HepG2 (cell line): ENCODE results near the gene TPM1. TPM values are rescaled to one million over a fixed set of nuclear protein-coding genes. Genes with fewer than 3 reads are reported as not detected.
A peak's percentile ranks its signal among the peaks of the same experiment; 100 is the strongest.

Experiments
- ARID2 ChIP-seq: sonication (generic); formaldehyde crosslinking; IDR thresholded peaks from 2 replicates; pipeline ENCODE4 v1.8.1; 2022; ENCODE audit warnings: mild to moderate bottlenecking, missing genetic modification reagents, borderline replicate concordance
- DNMT1 ChIP-seq: sonication (generic); formaldehyde crosslinking; IDR thresholded peaks from 2 replicates; pipeline ENCODE4 v1.5.1; 2020; ENCODE audit warnings: mild to moderate bottlenecking, missing genetic modification reagents
- EEA1 ChIP-seq: sonication (generic); formaldehyde crosslinking; IDR thresholded peaks from 2 replicates; pipeline ENCODE4 v1.5.1; 2020; ENCODE audit warnings: mild to moderate bottlenecking, missing genetic modification reagents, borderline replicate concordance
- KDM4B ChIP-seq: sonication (generic); formaldehyde crosslinking; IDR thresholded peaks from 2 replicates; pipeline ENCODE4 v1.4.0; 2020; ENCODE audit warnings: missing genetic modification reagents
- MBD4 ChIP-seq: IDR thresholded peaks from 2 replicates; pipeline ENCODE4 v1.6.1; 2012; ENCODE audit warnings: low read length, inconsistent platforms, borderline replicate concordance
- NCOA5 ChIP-seq: sonication (generic); formaldehyde crosslinking; IDR thresholded peaks from 2 replicates; pipeline ENCODE4 v1.4.0; 2020; ENCODE audit warnings: missing genetic modification reagents
- NFE2 ChIP-seq: sonication (generic); formaldehyde crosslinking; IDR thresholded peaks from 2 replicates; pipeline ENCODE4 v1.4.0; 2020; ENCODE audit warnings: missing genetic modification reagents
- RBM39 ChIP-seq: fragments of 200-400 bp; formaldehyde crosslinking; IDR thresholded peaks from one replicate; pipeline ENCODE4 v1.6.1; 2018; ENCODE audit warnings: antibody characterized with exemption, mild to moderate bottlenecking, low read depth, low read length; ENCODE audit not compliant: poor library complexity, severe bottlenecking
- SIN3B ChIP-seq: fragments of 150-350 bp; IDR thresholded peaks from 2 replicates; pipeline ENCODE4 v1.6.1; 2014; ENCODE audit warnings: low read length
- SRSF1 ChIP-seq: fragments of 200-400 bp; formaldehyde crosslinking; optimal IDR thresholded peaks from 2 replicates; pipeline ENCODE3; 2017; ENCODE audit warnings: mild to moderate bottlenecking, low read depth, low read length, moderate library complexity
- TAF1 ChIP-seq: sonication (generic); formaldehyde crosslinking; IDR thresholded peaks from 2 replicates; pipeline ENCODE4 v1.4.0; 2020; ENCODE audit warnings: missing genetic modification reagents
- TBL1XR1 ChIP-seq: fragments of 150-350 bp; IDR thresholded peaks from 2 replicates; pipeline ENCODE4 v1.6.1; 2014; ENCODE audit warnings: borderline replicate concordance, low read length; ENCODE audit not compliant: partially characterized antibody
- TIGD3 ChIP-seq: sonication (generic); formaldehyde crosslinking; IDR thresholded peaks from 2 replicates; pipeline ENCODE4 v1.5.1; 2020; ENCODE audit warnings: mild to moderate bottlenecking, missing genetic modification reagents, borderline replicate concordance
- ZBTB20 ChIP-seq: sonication (generic); formaldehyde crosslinking; IDR thresholded peaks from 2 replicates; pipeline ENCODE4 v1.8.1; 2023; ENCODE audit warnings: missing genetic modification reagents, low read depth, mild to moderate bottlenecking, borderline replicate concordance
- ZNF17 ChIP-seq: sonication (generic); formaldehyde crosslinking; IDR thresholded peaks from 2 replicates; pipeline ENCODE4 v1.5.0; 2020; ENCODE audit warnings: mild to moderate bottlenecking, missing genetic modification reagents
- ZNF234 ChIP-seq: sonication (generic); formaldehyde crosslinking; conservative IDR thresholded peaks from 2 replicates; pipeline ENCODE4 v1.5.1; 2020; ENCODE audit warnings: mild to moderate bottlenecking, missing genetic modification reagents
- ZNF430 ChIP-seq: sonication (generic); formaldehyde crosslinking; IDR thresholded peaks from 2 replicates; pipeline ENCODE4 v1.9.0; 2021; ENCODE audit warnings: mild to moderate bottlenecking, missing genetic modification reagents
- ZNF569 ChIP-seq: sonication (generic); formaldehyde crosslinking; IDR thresholded peaks from 2 replicates; pipeline ENCODE4 v1.5.0; 2020; ENCODE audit warnings: mild to moderate bottlenecking, missing genetic modification reagents, moderate library complexity, borderline replicate concordance
- ZNF572 ChIP-seq: sonication (generic); formaldehyde crosslinking; IDR thresholded peaks from 2 replicates; pipeline ENCODE4 v1.5.1; 2020; ENCODE audit warnings: mild to moderate bottlenecking, missing genetic modification reagents
- ZNF672 ChIP-seq: sonication (generic); formaldehyde crosslinking; IDR thresholded peaks from 2 replicates; pipeline ENCODE4 v1.8.1; 2022; ENCODE audit warnings: missing genetic modification reagents
- ZNF800 ChIP-seq: sonication (generic); formaldehyde crosslinking; IDR thresholded peaks from 2 replicates; pipeline ENCODE4 v1.4.0; 2020; ENCODE audit warnings: missing genetic modification reagents
- polyA plus RNA-seq, 8 experiments: library from polyadenylated mRNA; depleted of rRNA in 3 of 8; stranded (reverse) in 7 of 8; unstranded in 1 of 8; fragments of >200 nt; fragmentation: Illumina TruSeq in 4 of 8; extraction: Trizol in 4 of 8; gene quantifications; 2 replicates each; pipeline versions ENCODE4 v1.2.1 to v1.2.3, GENCODE V29; 2011 to 2016; ENCODE audit warnings: low read depth in 4 of 8, missing spikeins in 1 of 8, mixed read lengths in 1 of 8; ENCODE audit not compliant: insufficient read depth in 1 of 8
- total RNA-seq, 5 experiments: library from RNA; depleted of rRNA; stranded (reverse); fragments of >200 nt; fragmentation: Illumina TruSeq; extraction: Trizol; gene quantifications; 2 replicates each; pipeline ENCODE4 v1.2.3, GENCODE V29; 2016; ENCODE audit warnings: low read depth in 1 of 5
- TF ChIP-seq, protein P1 (sequence below): fragments of 450-650 bp; IDR thresholded peaks from 2 replicates; pipeline ENCODE4 v1.6.1; 2017
- TF ChIP-seq, protein P2 (sequence below): sonication (generic); formaldehyde crosslinking; conservative IDR thresholded peaks from 2 replicates; pipeline ENCODE4 v1.4.0; 2020; ENCODE audit warnings: missing genetic modification reagents
- TF ChIP-seq, protein P3 (sequence below): sonication (generic); formaldehyde crosslinking; IDR thresholded peaks from 2 replicates; pipeline ENCODE4 v1.8.1; 2023; ENCODE audit warnings: mild to moderate bottlenecking, missing genetic modification reagents

The TPM1 gene
- total and polyA plus RNA-seq, 2 of the 13 experiments (the other 11 are each of a cell fraction or from before 2014, with no cell fraction given): 98.9 to 109 TPM

DNA sequence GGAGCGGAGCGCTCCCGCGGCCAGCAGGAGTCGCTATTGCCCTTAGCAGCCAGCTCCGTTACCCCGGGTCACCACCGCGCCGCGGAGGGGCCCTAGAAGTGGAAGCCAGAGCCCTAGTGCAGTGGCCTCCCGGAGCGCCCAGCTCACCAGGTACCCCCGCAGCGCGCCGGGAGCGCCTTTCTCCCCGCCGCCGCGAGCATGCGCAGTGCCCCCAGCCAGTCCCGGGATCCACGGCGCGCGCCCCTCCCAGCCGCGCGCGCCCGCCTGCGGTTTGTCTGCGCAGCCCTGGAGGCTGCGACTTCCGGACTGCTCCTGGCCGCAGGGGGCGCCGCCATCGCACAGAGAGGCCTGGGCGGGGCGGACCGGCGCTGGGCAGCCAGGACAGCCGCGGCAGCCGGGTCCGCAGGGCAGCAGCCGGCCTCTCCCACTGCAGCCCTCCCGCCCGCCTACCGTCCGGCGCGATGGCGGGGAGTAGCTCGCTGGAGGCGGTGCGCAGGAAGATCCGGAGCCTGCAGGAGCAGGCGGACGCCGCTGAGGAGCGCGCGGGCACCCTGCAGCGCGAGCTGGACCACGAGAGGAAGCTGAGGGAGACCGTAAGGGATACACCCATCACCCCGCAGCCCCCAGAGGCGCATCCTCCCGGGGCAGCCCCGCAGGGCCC is 5.7 kb downstream of the TPM1 start (continued):
- TF ChIP-seq ZNF572 (CRISPR knock-in tag): no peak
- TF ChIP-seq NFE2 (CRISPR knock-in tag): no peak
- peak; percentile 24; the same call in 1 of the 2 replicates for TF ChIP-seq ZBTB20 (CRISPR knock-in tag)
- TF ChIP-seq TAF1 (CRISPR knock-in tag): peak; percentile 50
- peak; percentile 25; the same call in 1 of the 2 replicates for TF ChIP-seq EEA1
- TF ChIP-seq ZNF430: peak; percentile 78; the same call in 1 of the 2 replicates
- TF ChIP-seq RBM39: no peak
- no peak for TF ChIP-seq NCOA5 (CRISPR knock-in tag)
- TF ChIP-seq SIN3B: no peak
- TF ChIP-seq ARID2: no peak
- TF ChIP-seq ZNF800 (CRISPR knock-in tag): peak; percentile 38; the same call in 1 of the 2 replicates
- TF ChIP-seq ZNF569 (CRISPR knock-in tag): no peak
- no peak for TF ChIP-seq KDM4B (CRISPR knock-in tag)
- TF ChIP-seq DNMT1: peak; percentile 89; the same call in 1 of the 2 replicates
- no peak for TF ChIP-seq SRSF1
- TF ChIP-seq MBD4: no peak
- TF ChIP-seq, protein P1, sequence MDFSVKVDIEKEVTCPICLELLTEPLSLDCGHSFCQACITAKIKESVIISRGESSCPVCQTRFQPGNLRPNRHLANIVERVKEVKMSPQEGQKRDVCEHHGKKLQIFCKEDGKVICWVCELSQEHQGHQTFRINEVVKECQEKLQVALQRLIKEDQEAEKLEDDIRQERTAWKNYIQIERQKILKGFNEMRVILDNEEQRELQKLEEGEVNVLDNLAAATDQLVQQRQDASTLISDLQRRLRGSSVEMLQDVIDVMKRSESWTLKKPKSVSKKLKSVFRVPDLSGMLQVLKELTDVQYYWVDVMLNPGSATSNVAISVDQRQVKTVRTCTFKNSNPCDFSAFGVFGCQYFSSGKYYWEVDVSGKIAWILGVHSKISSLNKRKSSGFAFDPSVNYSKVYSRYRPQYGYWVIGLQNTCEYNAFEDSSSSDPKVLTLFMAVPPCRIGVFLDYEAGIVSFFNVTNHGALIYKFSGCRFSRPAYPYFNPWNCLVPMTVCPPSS: no peak
- no peak for TF ChIP-seq TIGD3 (CRISPR knock-in tag)
- TF ChIP-seq, protein P2, sequence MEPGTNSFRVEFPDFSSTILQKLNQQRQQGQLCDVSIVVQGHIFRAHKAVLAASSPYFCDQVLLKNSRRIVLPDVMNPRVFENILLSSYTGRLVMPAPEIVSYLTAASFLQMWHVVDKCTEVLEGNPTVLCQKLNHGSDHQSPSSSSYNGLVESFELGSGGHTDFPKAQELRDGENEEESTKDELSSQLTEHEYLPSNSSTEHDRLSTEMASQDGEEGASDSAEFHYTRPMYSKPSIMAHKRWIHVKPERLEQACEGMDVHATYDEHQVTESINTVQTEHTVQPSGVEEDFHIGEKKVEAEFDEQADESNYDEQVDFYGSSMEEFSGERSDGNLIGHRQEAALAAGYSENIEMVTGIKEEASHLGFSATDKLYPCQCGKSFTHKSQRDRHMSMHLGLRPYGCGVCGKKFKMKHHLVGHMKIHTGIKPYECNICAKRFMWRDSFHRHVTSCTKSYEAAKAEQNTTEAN: no peak; the same call in none of the 2 replicates
- TF ChIP-seq TBL1XR1: peak; percentile 23
- TF ChIP-seq, protein P3, sequence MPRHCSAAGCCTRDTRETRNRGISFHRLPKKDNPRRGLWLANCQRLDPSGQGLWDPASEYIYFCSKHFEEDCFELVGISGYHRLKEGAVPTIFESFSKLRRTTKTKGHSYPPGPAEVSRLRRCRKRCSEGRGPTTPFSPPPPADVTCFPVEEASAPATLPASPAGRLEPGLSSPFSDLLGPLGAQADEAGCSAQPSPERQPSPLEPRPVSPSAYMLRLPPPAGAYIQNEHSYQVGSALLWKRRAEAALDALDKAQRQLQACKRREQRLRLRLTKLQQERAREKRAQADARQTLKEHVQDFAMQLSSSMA: no peak
- peak; percentile 66 for TF ChIP-seq ZNF234 (CRISPR knock-in tag)
- no peak for TF ChIP-seq ZNF17 (CRISPR knock-in tag)
- no peak for TF ChIP-seq ZNF672 (CRISPR knock-in tag)
